ENCODE data around the gene CNN1. TPM values are rescaled to one million over a fixed set of nuclear protein-coding genes. Genes with fewer than 3 reads are reported as not detected.
"Not testable (repeated sequence)": the region's sequence is repeated elsewhere in the genome, so short reads cannot be mapped to it uniquely, and the experiment has no call there.

Gene CNN1
- total RNA-seq, 1 donor from 2014 or later = 8.3 TPM

DNA sequence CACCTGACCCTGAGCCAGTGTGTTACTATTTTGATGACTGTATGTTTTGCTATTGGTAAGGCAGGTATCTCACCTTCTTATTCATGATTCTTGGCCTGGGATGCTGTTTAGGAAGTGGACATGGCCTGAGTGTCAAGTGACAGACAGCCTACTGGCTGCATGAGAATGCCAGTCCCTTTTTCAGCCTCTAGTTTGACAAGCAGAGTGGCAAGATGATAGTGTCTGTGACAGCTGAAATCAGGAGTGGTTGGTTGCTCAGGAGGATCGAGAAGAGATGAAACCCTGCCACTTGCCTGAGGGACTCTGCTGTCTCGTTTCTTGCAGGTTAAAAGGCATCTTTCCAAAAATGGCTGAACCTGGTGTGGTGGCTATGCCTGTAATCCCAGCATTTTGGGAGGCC, 27.5 kb downstream of the CNN1 start:
- no peak for ATAC-seq

DNA sequence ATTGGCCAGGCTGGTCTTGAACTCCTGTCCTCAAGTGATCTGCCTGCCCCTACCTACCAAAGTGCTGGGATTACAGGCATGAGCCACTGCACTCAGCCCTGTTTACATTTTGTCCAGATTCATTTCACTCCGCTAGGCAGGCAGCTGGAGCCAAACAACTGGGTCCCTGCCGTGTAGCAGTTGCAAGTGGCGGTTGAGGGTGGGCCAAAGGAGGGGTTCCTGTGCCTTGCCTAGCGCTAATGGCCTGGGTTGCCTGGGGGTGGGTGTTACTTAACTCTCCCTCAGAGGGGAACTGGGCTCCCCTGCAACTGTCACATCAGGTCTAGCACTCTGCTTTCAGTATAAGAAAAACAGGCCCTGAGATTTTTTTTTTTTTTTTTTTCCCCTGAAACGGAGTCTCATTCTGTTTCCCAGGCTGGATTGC, 31.4 kb downstream of the CNN1 start:
- ATAC-seq = no peak

DNA sequence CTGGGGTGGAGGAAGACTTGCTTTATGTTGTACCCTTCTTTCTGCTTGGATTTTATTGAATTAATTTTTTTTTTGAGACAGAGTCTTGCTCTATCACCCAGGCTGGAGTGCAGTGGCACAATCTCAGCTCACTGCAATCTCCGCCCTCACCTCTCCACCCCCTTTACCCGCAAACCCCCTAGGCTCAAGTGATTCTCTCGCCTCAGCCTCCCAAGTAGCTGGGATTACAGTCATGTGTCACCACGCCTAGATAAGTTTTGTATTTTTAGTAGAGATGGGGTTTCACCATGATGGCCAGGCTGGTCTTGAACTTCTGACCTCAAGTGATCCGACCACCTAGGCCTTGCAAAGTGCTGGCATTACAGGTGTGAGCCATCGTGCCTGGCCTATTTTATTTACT, 34.7 kb downstream of the CNN1 start:
- ATAC-seq = not testable (repeated sequence)

DNA sequence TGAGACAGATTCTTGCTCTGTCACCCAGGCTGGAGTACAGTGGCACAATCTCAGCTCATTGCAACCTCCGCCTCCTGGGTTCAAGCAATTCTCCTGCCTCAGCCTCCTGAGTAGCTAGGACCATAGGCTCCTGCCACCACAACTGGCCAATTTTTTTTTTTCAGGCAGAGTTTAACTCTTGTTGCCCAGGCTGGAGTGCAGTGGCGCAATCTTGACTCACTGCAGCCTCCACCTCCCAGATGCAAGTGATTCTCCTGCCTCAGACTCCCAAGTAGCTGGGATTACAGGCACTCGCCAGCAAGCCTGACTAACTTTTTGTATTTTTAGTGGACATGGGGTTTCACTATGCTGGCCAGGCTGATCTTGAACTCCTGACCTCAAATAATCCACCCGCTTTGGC, 35.1 kb downstream of the CNN1 start:
- ATAC-seq = not testable (repeated sequence)

DNA sequence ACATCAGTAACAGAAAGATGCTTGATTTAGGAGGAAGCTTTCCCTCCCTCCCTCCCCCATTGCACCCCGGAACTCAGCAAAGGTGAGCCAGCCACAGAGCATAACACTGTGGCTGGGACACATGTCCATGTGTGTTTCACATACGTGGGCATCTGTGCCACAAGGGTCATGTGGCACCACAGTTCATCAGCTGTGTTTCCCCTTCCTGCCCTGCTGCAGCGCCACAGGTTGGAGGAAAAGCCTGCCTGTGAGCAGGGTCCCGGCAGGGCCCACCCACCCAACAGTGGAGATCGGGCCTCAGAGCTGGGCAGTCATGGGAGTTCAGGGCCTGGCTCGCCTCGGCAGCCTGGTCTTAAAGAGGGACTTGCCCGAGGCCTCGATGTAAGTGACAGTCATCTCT, 36.0 kb downstream of the CNN1 start:
- ATAC-seq = no peak

DNA sequence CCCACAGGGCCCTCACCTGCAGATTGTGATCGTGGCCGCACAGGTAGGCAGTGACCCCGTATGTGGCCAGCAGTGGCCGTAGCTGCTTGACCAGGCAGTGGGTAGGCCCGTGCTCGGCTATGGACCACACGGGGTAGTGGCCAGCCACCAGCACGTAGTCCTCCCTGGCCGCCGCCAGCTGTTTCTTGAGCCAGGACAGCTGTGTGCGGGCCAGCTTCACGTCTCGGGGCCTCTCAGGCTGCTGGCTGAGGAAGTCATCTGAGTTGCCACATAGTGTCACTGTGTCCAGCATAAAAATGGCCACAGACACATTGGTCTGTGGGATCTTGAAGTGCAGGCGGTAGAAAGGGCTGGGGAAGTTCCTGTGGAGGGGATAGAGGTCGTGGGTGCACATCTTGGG, 37.6 kb downstream of the CNN1 start:
- no peak for ATAC-seq

DNA sequence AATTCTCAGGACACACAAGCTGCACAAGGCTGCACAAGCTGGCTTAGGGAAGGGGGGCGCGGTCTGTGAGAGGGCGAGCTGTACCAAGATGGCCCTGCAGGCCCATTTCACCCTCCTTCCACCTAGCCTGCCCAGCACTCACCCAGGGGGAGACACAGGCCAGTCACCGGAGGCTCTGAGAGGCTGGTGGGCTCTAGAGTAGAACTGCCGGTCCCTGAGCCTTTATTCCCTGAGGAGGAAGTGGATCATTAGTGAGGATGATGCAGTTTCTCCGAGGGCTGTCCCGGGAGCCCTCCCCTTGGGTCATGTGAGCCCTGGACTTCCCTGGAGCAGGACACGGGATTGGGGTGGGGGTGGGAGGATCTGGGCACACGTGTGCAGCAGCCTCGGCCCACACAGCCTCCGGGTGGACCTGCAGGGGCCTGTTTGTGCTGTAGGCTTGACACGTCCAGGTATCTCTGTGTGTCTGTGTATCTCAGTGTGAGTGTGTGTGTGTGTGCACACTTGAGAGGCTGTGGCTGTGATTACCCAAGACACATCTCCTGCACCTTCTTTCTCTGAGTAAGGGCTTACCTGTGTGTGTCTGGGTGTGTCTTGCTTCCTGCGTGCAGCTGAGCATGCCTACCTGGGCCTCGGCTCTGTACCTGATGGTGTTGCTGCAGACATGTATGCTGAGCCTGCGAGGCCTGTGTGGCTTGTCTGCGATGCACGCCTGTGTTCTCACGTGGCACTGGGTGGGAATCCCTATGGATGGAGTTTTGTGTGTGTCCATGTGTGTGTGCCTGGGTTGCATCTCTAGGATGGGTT, 39.0 kb downstream of the CNN1 start, which contains the start of gene ACP5:
Gene ACP5 (minus strand): TSS at position 195 of the 807 bp plus-strand sequence. CDS start 328 bp downstream, outside the sequence.
- peak; percentile 78 for ATAC-seq

DNA sequence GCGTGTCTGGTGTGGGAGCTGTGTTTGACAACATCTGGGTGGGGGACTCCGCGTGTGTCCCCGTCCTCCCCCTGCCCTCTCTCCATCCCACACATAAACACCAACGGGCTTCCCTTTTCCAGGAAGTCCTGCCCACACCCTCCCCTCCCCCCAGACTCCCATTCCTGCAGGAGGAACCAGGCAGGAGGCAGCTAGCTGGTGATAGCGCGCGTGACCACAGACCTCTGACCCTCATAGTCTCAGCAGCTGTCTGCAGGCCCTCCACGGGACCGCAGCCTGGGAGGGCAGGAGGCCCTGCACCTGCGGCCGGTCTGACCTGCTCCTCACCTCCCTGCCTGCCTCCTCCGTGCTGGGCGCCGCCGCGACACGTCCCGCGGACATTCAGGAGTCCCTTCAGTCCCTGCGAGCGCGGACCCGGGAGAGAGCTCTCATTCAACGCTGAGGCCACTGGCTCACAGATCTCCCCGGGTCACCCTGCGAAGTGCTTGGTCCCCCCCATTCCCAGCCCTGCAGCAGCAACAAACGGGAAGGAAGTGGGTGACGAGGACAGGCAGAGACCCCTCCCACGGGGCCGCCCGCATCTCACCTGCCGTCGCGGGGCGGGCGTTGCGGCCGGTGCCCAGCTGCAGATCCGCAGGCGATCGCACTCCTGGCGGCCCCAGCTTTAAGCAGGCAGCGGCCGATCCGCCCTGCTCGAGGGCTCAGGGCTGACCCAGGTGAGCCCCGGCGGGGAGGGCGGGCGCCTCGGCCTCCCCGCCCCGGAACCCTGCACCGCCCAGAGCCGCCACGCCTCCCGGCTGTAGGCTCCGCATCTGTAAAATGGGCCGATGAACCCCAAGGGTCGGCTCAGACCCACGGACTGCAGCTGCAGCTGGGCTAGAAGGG, 39.8 kb downstream of the CNN1 start:
- ATAC-seq = peak; percentile 62

DNA sequence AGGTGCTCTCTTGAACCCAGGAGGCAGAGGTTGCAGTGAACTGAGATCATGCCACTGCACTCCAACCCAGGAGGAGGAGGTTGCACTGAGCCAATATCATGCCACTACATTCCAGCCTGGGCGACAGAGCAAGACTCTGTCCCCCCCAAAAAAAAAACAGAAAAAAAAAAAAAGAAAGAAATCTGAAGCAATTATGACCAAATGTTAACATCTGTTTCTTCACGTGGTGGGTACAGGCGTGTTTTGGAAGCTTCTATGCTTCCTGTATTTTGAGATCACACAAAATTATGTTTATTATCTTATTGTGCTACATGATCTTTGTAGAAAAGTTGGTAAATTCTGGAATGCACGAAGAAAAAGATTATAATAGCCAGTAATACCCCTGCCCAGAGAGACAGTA, 41.5 kb downstream of the CNN1 start:
- no peak for ATAC-seq

DNA sequence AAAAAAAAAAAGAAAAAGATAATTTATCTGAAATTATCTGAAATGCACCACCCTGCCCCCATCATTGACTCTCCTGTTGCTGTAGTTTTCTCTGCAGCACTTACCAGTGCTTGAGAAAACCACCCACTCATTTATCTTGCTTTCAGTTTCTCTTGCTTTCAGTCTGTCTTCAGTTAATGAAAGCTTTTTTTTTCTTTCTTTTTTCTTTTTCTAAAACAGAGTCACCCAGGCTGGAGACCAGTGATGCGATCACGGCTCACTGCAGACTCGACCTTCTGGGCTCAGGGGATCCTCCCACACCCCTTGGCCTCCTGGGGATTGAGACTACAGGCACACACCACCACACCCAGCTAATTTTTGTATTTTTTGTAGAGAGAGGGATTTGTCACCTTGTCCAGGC, 43.1 kb downstream of the CNN1 start:
- ATAC-seq = peak; percentile 3

DNA sequence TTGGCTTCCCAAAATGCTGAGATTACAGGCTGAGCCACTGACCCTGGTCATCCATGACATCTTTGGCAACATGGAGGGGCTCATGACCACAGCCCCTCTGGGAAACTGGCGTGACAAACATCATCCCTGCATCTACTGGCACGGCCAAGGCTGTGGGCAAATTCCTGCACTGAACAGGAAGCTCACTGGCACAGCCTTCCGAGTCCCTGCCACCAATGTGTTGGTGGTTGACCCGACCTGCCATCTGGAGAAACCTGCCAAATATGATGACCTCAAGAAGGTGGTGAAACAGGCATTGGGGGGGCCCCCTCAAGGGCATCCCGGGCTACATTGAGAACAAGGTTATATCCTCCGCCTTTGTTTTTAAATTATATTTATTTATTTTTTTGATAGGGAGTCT, 47.7 kb downstream of the CNN1 start:
- no peak for ATAC-seq

DNA sequence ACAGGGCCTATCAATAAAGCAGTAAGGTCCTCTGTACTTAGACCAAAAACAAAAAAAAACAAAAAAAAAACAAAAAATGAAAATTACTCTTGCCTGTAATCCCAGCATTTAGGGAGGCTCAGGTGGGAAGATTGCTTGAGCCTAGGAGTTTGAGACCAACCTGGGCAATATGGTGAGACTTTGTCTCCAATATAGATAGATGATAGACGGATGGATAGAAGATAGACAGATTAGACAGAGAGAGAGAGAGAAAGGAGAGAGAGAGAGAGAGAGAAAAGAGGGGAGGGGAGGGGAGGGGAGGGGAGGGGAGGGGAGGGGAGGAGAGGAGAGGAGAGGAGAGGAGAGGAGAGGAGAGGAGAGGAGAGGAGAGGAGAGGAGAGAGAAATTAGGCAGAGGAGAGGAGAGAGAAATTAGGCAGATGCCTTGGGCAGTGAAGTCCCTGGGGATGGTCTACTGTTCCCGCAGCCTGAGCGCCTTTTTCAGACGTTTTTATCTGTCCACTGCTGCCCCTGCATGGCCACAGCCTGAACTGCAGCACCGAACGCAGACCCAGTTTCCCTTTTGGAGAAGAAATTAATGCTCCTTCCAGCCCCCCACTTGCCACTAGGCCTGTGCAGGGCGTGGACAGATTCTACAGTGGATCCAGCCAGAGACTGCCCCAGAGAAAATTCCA, 48.8 kb downstream of the CNN1 start:
- peak; percentile 90 for ATAC-seq

DNA sequence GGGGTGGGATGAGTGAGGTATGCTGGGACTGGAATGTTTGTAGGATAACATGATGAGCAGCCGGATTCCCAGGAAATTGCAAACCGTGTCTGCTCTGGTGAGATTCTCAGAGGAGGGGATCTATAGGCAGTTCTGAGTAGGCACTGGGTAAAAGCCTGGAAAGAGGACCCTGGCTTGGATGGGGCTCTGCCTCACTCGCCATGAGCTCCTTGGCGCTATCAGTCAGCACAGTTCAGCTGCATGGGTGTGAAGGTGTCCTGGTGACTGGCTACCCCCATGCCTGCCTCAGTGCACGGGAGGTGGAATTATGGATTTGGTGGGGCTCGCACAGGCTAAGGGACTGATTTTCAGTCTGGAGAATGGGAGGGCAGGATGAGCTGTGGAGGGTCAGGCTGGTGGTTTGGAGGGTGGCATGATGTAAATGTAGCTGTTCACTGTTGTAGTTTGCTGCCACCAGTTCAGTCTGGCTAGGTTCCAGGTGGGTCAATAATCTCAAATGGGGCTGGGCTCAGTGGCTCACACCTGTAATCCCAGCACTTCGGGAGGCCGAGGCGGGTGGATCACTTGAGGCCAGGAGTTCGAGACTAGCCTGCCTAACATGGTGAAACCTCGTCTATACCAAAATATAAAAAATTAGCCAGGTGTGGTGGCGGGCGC, 49.5 kb downstream of the CNN1 start:
- peak; percentile 30 for ATAC-seq

DNA sequence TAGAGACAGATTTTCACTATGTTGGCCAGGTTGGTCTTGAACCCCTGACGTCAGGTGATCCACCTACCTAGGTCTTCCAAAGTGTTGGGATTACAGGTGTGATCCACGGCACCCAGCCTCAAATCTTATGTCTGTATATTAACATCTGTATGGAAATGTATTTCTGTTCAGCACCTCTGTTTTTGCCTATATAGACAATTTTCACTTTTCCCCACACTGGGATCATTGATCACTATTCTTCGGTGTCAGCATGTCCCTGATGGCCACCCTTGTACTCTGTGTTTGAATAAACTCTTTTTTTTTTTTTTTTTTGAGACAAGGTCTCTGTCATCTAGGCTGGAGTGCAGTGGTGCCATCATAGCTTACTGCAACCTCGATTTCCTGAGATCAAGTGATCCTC, 55.4 kb downstream of the CNN1 start:
- ATAC-seq = no peak

DNA sequence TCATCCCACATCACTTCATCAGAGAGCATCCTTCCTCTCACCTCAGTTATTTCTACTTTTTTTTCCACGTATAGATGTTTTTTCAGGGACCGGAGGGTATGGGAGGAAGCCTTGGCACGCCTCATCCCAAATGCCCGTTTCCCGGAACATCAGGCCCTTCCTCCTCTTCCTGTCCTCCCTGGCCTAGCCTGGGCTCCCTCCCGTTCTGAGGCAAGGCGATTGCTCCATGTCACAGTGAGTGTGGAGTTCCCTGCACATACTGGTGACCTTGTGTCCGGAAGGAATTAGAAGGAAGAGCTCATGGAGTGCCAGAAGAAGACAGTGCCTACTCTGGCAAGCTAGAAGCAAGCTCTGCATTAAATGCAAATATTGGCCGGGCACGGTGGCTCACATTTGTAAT, 57.5 kb downstream of the CNN1 start:
- ATAC-seq = no peak

DNA sequence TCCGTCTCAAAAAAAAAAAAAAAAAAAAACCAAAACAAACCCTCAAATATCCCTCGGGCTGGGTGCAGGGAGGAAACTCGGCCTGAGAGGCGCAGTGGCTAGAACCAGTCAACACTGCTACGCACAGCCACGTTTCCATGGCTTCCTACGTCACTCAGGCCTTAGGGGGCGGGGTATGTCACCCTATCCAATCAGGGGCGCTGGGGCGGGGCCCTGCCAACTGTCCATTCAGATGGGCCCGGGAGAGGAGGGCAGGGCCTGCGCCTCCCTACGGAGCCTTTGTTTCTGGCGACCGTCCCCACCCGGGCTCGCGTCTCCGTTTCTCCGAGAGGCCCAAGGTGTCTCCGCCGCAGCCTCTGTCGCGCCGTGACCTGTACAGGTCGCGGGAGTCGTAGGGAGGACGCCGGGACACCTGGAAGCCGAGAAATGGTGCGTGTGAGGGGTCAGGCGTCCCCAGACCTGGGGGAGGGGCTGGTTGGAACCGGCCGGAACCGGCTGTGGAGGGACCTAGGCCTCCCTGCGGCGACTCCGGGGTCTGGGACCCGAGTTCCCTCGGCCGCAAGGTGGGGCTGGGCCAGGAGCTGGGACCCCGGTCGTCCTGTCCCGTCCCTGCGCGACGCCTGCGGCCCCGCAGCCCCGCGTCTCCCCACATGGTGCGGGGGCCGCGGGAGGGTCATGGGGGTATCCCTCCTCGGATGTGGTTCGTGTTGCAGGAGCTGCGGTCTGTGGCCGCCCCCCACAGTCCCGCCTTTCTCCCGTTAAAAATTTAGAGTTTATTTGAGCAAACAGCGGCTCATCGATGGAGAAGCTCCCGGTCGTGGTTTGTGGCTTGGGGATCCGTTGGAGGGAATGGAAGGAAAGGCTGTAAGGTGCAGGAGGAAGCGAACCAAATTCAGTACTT, 58.8 kb downstream of the CNN1 start, which contains the start of gene ZNF627:
Gene ZNF627 (plus strand): TSS at position 282 of the 901 bp plus-strand sequence. CDS start 145 bp downstream, at position 427.
- peak; percentile 100 for ATAC-seq

DNA sequence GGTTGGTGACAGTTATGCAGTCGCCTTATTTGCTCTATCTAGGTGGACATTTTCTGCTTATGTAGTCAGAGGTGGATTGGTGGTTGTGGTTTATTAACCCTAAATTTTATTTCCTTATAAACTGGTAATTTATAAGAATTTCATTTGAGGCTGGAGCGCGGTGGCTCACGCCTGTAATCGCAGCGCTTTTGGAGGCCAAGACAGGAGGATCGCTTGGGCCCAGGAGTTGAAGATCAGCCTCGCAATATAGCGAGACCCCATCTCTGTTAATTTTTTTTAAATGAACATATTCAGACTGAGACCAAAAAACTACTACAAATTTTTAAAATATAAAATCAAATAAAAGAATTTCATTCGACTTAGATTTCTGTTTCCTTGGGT, 59.4 kb downstream of the CNN1 start:
- no peak for ATAC-seq

DNA sequence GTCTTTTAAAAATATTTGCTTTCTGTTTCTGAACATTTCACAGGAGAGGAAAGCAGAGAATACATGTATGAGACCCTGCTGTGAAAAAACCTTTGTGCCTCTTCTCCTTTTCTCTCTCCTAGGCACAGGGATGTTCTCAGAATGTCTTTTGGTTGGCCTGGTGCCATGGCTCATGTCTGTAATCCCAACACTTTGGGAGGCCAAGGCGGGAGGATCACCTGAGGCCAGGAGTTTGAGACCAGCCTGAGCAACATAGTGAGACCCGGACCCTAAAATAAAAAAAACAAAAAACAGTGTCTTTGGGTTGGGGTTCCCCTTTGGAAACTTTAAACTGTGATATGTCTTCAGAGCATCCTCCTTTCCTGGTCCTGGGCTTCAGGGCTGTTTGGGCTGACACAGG, 60.1 kb downstream of the CNN1 start:
- ATAC-seq = no peak

DNA sequence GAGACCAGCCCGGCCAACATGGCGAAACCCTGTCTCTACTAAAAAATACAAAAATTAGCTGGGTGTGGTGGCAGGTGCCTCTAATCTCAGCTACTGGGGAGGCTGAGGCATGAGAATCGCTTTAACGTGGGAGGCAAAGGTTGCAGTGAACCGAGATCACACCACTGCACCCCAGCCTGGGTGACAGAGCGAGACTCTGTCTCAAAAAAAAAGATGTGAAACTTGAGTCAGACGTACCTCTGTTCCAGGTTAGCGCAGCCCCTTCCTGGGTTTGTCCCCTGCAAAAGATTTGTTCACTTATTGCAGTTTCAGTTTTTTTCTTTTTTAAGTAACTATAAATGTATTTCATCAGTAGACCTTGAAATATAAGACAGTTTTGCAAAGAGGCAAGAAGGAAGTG, 61.1 kb downstream of the CNN1 start:
- not testable (repeated sequence) for ATAC-seq
